ENCODE data around the gene LMO2. TPM values are rescaled to one million over a fixed set of nuclear protein-coding genes. Genes with fewer than 3 reads are reported as not detected.
"Not testable (repeated sequence)": the region's sequence is repeated elsewhere in the genome, so short reads cannot be mapped to it uniquely, and the experiment has no call there.

LMO2 gene
- total and polyA plus RNA-seq, 4 experiments from 2014 or later: 0.16 to 0.58 (median 0.47) TPM; not detected in 1

GRCh38 chr11:33828604-33829429 is 63.1 kb downstream of the LMO2 start:
- intact Hi-C loops (cut with micrococcal nuclease): loop anchor here (1.0 to 10.0 kb wide), 2 partner anchors 21 to 864 kb away; no protein-coding TSS in a partner anchor
- Histone ChIP-seq H3K4me3 (ENCODE audit: low read length in 2 of 2) (no peak overlapping the region), H3K4me1 (ENCODE audit: insufficient read depth, low read length) (peaks cover 5% of the 10 kb centered on the region), H3K36me3 (ENCODE audit: insufficient read depth, low read length) (no peaks in the 10 kb centered on the region), H3K27ac (ENCODE audit: low read depth, low read length) (no peak overlapping the region), H3K9me3 (ENCODE audit: control insufficient read depth in 1 of 2, low read length in 2 of 2) (no peaks in the 10 kb centered on the region), H3K27me3 (ENCODE audit: insufficient read depth, low read length) (peaks cover 19% of the 10 kb centered on the region)
- DNase-seq: peak in 1 of 5 donors; percentile 0
- H3K4me3 Mint-ChIP-seq: peak overlapping the region in 1 of 8 donors; percentile 81
- H3K4me1 Mint-ChIP-seq: peaks cover 3 to 8% (median 6%) of the 10 kb centered on the region in 4 donors
- ChIA-PET POLR2A (ENCODE audit: partially characterized antibody) (interaction anchor here (0.9 kb wide), 1 partner anchor 54 kb away, joined by 3 read pairs; the partner anchor contains the start of gene FBXO3), CTCF (ENCODE audit: partially characterized antibody) (interaction anchor here (0.6 to 7.0 kb wide), 9 partner anchors 15 to 1505 kb away, joined by 3 to 51 read pairs (median 4); no protein-coding TSS in a partner anchor)
- no peaks in the 10 kb centered on the region for H3K36me3 Mint-ChIP-seq
- H3K27me3 Mint-ChIP-seq: peaks cover 46 to 51% of the 10 kb centered on the region in 2 donors
- H3K9me3 Mint-ChIP-seq: no peaks in the 10 kb centered on the region
- no peak overlapping the region for H3K27ac Mint-ChIP-seq

GRCh38 chr11:33827206-33827605 is 64.7 kb downstream of the LMO2 start:
- intact Hi-C loops (cut with micrococcal nuclease): loop anchor here (10.0 kb wide), 1 partner anchor 862 kb away; no protein-coding TSS in a partner anchor
- DNase-seq: no peak
- ChIA-PET CTCF (ENCODE audit: partially characterized antibody) (interaction anchor here (1.5 to 7.0 kb wide), 3 partner anchors 17 to 170 kb away, joined by 3 to 51 read pairs (median 10); no protein-coding TSS in a partner anchor), POLR2A (ENCODE audit: partially characterized antibody) (no interaction called here)
- H3K4me1 ChIP-seq (ENCODE audit: insufficient read depth, low read length): peaks cover 5% of the 10 kb centered on the region
- peaks cover 3 to 8% (median 6%) of the 10 kb centered on the region in 4 donors for H3K4me1 Mint-ChIP-seq
- no peak overlapping the region for H3K4me3 Mint-ChIP-seq
- peaks cover 52% of the 10 kb centered on the region in 2 donors for H3K27me3 Mint-ChIP-seq
- no peaks in the 10 kb centered on the region for H3K36me3 ChIP-seq (ENCODE audit: insufficient read depth, low read length)
- no peaks in the 10 kb centered on the region for H3K9me3 ChIP-seq (ENCODE audit: control insufficient read depth in 1 of 2, low read length in 2 of 2)
- no peak overlapping the region for H3K4me3 ChIP-seq (ENCODE audit: low read length in 2 of 2)
- H3K36me3 Mint-ChIP-seq: no peaks in the 10 kb centered on the region
- no peak overlapping the region for H3K27ac Mint-ChIP-seq
- H3K9me3 Mint-ChIP-seq: no peaks in the 10 kb centered on the region
- H3K27me3 ChIP-seq (ENCODE audit: insufficient read depth, low read length): peaks cover 19% of the 10 kb centered on the region
- no peak overlapping the region for H3K27ac ChIP-seq (ENCODE audit: low read depth, low read length)

GRCh38 chr11:33825854-33826560 is 65.9 kb downstream of the LMO2 start:
- Histone ChIP-seq H3K9me3 (ENCODE audit: control insufficient read depth in 1 of 2, low read length in 2 of 2) (no peaks in the 10 kb centered on the region), H3K27me3 (ENCODE audit: insufficient read depth, low read length) (peaks cover 19% of the 10 kb centered on the region), H3K4me1 (ENCODE audit: insufficient read depth, low read length) (peaks cover 5% of the 10 kb centered on the region), H3K36me3 (ENCODE audit: insufficient read depth, low read length) (no peaks in the 10 kb centered on the region), H3K27ac (ENCODE audit: low read depth, low read length) (no peak overlapping the region), H3K4me3 (ENCODE audit: low read length in 2 of 2) (no peak overlapping the region)
- peaks cover 3 to 8% (median 6%) of the 10 kb centered on the region in 4 donors for H3K4me1 Mint-ChIP-seq
- no peak overlapping the region for H3K27ac Mint-ChIP-seq
- H3K4me3 Mint-ChIP-seq: no peak overlapping the region
- intact Hi-C loops (cut with micrococcal nuclease): loop anchor here (10.0 kb wide), 1 partner anchor 861 kb away; no protein-coding TSS in a partner anchor
- H3K9me3 Mint-ChIP-seq: no peaks in the 10 kb centered on the region
- ChIA-PET POLR2A (ENCODE audit: partially characterized antibody) (no interaction called here), CTCF (ENCODE audit: partially characterized antibody) (interaction anchor here (1.5 kb wide), 1 partner anchor 171 kb away, joined by 3 read pairs; no protein-coding TSS in a partner anchor)
- no peak for DNase-seq
- H3K27me3 Mint-ChIP-seq: peaks cover 49% of the 10 kb centered on the region in 2 donors
- no peaks in the 10 kb centered on the region for H3K36me3 Mint-ChIP-seq

- H3K9me3 Mint-ChIP-seq; H3K4me3 ChIP-seq (ENCODE audit: low read length in 2 of 2); H3K27me3 ChIP-seq (ENCODE audit: insufficient read depth, low read length); H3K4me3 Mint-ChIP-seq; H3K36me3 ChIP-seq (ENCODE audit: insufficient read depth, low read length); POLR2A ChIA-PET (ENCODE audit: partially characterized antibody); H3K27ac ChIP-seq (ENCODE audit: low read depth, low read length); H3K4me1 ChIP-seq (ENCODE audit: insufficient read depth, low read length); H3K9me3 ChIP-seq (ENCODE audit: control insufficient read depth in 1 of 2, low read length in 2 of 2); DNase-seq; H3K27ac Mint-ChIP-seq; H3K4me1 Mint-ChIP-seq; H3K36me3 Mint-ChIP-seq: not testable (repeated sequence)
- CTCF ChIA-PET (ENCODE audit: partially characterized antibody): interaction anchor here (1.2 to 1.3 kb wide), 2 partner anchors 13 to 14 kb away, joined by 3 read pairs; no protein-coding TSS in a partner anchor
- intact Hi-C loops (cut with micrococcal nuclease): loop anchor here (10.0 kb wide), 1 partner anchor 858 kb away; no protein-coding TSS in a partner anchor
- H3K27me3 Mint-ChIP-seq: peaks cover 37% of the 10 kb centered on the region in 2 donors
Measured at GRCh38 chr11:33822981-33823380, 68.9 kb downstream of the LMO2 start.

GRCh38 chr11:33819278-33820035 is 72.4 kb downstream of the LMO2 start:
- Histone ChIP-seq H3K36me3 (ENCODE audit: insufficient read depth, low read length) (no peaks in the 10 kb centered on the region), H3K27me3 (ENCODE audit: insufficient read depth, low read length) (no peaks in the 10 kb centered on the region), H3K9me3 (ENCODE audit: control insufficient read depth in 1 of 2, low read length in 2 of 2) (no peaks in the 10 kb centered on the region), H3K27ac (ENCODE audit: low read depth, low read length) (no peak overlapping the region), H3K4me3 (ENCODE audit: low read length in 2 of 2) (no peak overlapping the region), H3K4me1 (ENCODE audit: insufficient read depth, low read length) (no peaks in the 10 kb centered on the region)
- DNase-seq: no peak
- H3K27ac Mint-ChIP-seq: no peak overlapping the region
- H3K9me3 Mint-ChIP-seq: no peaks in the 10 kb centered on the region
- intact Hi-C loops (cut with micrococcal nuclease): loop anchor here (10.0 kb wide), 1 partner anchor 855 kb away; no protein-coding TSS in a partner anchor
- no peaks in the 10 kb centered on the region for H3K36me3 Mint-ChIP-seq
- ChIA-PET POLR2A (ENCODE audit: partially characterized antibody) (no interaction called here), CTCF (ENCODE audit: partially characterized antibody) (interaction anchor here (0.9 to 3.8 kb wide), 2 partner anchors 13 to 103 kb away, joined by 3 to 38 read pairs; no protein-coding TSS in a partner anchor)
- H3K4me1 Mint-ChIP-seq: no peaks in the 10 kb centered on the region
- H3K27me3 Mint-ChIP-seq: peaks cover 18 to 21% of the 10 kb centered on the region in 2 donors
- H3K4me3 Mint-ChIP-seq: no peak overlapping the region
